ENCODE results near the gene ATP13A3.
"Not testable (repeated sequence)": the region's sequence is repeated elsewhere in the genome, so short reads cannot be mapped to it uniquely, and the experiment has no call there.

ATP13A3 gene

GRCh38 chr3:194484614-194485013 lies 2.2 kb downstream of the ATP13A3 start:
- no peak overlapping the region for H3K4ac ChIP-seq (ENCODE audit: low read depth, low read length)
- H3K56ac ChIP-seq (ENCODE audit: low read length): no peak overlapping the region
- H3K4me3 ChIP-seq (ENCODE audit: low read length): no peak overlapping the region
- no peak overlapping the region for H3K9ac ChIP-seq (ENCODE audit: low read length)
- no peak overlapping the region for H2BK15ac ChIP-seq (replicated peaks; ENCODE audit: low read depth)
- H3K27ac ChIP-seq (ENCODE audit: low read depth, low read length): no peak overlapping the region
- H3K4me2 ChIP-seq (ENCODE audit: low read length): no peak overlapping the region
- peaks cover 7% of the 10 kb centered on the region for H3K4me1 ChIP-seq (ENCODE audit: control insufficient read depth, low read depth, low read length)
- no CpG with 5 or more reads among the region's 12 CpGs for WGBS (ENCODE audit: extremely low coverage, insufficient coverage, low lambda C conversion rate)
- no peak overlapping the region for H3K23ac ChIP-seq (ENCODE audit: low read length)
- H3K27me3 ChIP-seq (ENCODE audit: insufficient read depth, low read length, poor library complexity): no peaks in the 10 kb centered on the region
- DNase-seq: no peak
- H2BK5ac ChIP-seq (ENCODE audit: low read length): no peak overlapping the region
- peaks cover 3% of the 10 kb centered on the region for H3K79me1 ChIP-seq (ENCODE audit: low read length)
- no peak overlapping the region for H2BK120ac ChIP-seq (ENCODE audit: low read depth, low read length)
- no peak overlapping the region for H2AK5ac ChIP-seq (ENCODE audit: low read length)
- peaks cover 47% of the 10 kb centered on the region for H3K79me2 ChIP-seq (ENCODE audit: control insufficient read depth, insufficient read depth, low read length)
- no peak overlapping the region for H4K8ac ChIP-seq (ENCODE audit: low read depth, low read length)
- H3K36me3 ChIP-seq (ENCODE audit: control insufficient read depth, insufficient read depth, low read length): no peaks in the 10 kb centered on the region
- H3K18ac ChIP-seq (ENCODE audit: low read length): no peak overlapping the region
- no peak overlapping the region for H4K5ac ChIP-seq (ENCODE audit: low read length)

GRCh38 chr3:194483850-194484249 lies 3.0 kb downstream of the ATP13A3 start:
- Histone ChIP-seq H3K36me3 (ENCODE audit: control insufficient read depth, insufficient read depth, low read length) (no peaks in the 10 kb centered on the region), H3K27ac (ENCODE audit: low read depth, low read length) (no peak overlapping the region), H2AK5ac (ENCODE audit: low read length) (no peak overlapping the region), H3K56ac (ENCODE audit: low read length) (no peak overlapping the region), H3K27me3 (ENCODE audit: insufficient read depth, low read length, poor library complexity) (no peaks in the 10 kb centered on the region), H2BK5ac (ENCODE audit: low read length) (no peak overlapping the region), H3K79me2 (ENCODE audit: control insufficient read depth, insufficient read depth, low read length) (peaks cover 47% of the 10 kb centered on the region), H3K23ac (ENCODE audit: low read length) (no peak overlapping the region), H3K4me1 (ENCODE audit: control insufficient read depth, low read depth, low read length) (peaks cover 7% of the 10 kb centered on the region), H3K4me3 (ENCODE audit: low read length) (no peak overlapping the region), H3K9ac (ENCODE audit: low read length) (no peak overlapping the region), H2BK15ac (replicated peaks; ENCODE audit: low read depth) (no peak overlapping the region), H3K18ac (ENCODE audit: low read length) (no peak overlapping the region), H4K8ac (ENCODE audit: low read depth, low read length) (no peak overlapping the region), H4K5ac (ENCODE audit: low read length) (no peak overlapping the region), H2BK120ac (ENCODE audit: low read depth, low read length) (no peak overlapping the region), H3K4me2 (ENCODE audit: low read length) (no peak overlapping the region), H3K79me1 (ENCODE audit: low read length) (peaks cover 3% of the 10 kb centered on the region), H3K4ac (ENCODE audit: low read depth, low read length) (no peak overlapping the region)
- no CpG with 5 or more reads among the region's 1 CpG for WGBS (ENCODE audit: extremely low coverage, insufficient coverage, low lambda C conversion rate)
- no peak for DNase-seq

- H3K18ac ChIP-seq (ENCODE audit: low read length); H2BK15ac ChIP-seq (replicated peaks; ENCODE audit: low read depth); H2BK5ac ChIP-seq (ENCODE audit: low read length); H3K4me3 ChIP-seq (ENCODE audit: low read length); H3K23ac ChIP-seq (ENCODE audit: low read length); H3K79me1 ChIP-seq (ENCODE audit: low read length); H3K4ac ChIP-seq (ENCODE audit: low read depth, low read length); H3K4me1 ChIP-seq (ENCODE audit: control insufficient read depth, low read depth, low read length); H3K36me3 ChIP-seq (ENCODE audit: control insufficient read depth, insufficient read depth, low read length); H3K9ac ChIP-seq (ENCODE audit: low read length); H3K56ac ChIP-seq (ENCODE audit: low read length); H4K5ac ChIP-seq (ENCODE audit: low read length); H3K27me3 ChIP-seq (ENCODE audit: insufficient read depth, low read length, poor library complexity); H3K4me2 ChIP-seq (ENCODE audit: low read length); H2BK120ac ChIP-seq (ENCODE audit: low read depth, low read length); H2AK5ac ChIP-seq (ENCODE audit: low read length); H4K8ac ChIP-seq (ENCODE audit: low read depth, low read length); H3K27ac ChIP-seq (ENCODE audit: low read depth, low read length); DNase-seq: not testable (repeated sequence)
- no CpG with 5 or more reads among the region's 13 CpGs for WGBS (ENCODE audit: extremely low coverage, insufficient coverage, low lambda C conversion rate)
- peaks cover 54% of the 10 kb centered on the region for H3K79me2 ChIP-seq (ENCODE audit: control insufficient read depth, insufficient read depth, low read length)
Measured at GRCh38 chr3:194482830-194483229, 4.0 kb downstream of the ATP13A3 start.

GRCh38 chr3:194482196-194482593 lies 4.6 kb downstream of the ATP13A3 start:
- H2BK120ac ChIP-seq (ENCODE audit: low read depth, low read length): no peak overlapping the region
- H3K4ac ChIP-seq (ENCODE audit: low read depth, low read length): no peak overlapping the region
- WGBS (ENCODE audit: extremely low coverage, insufficient coverage, low lambda C conversion rate): no CpG with 5 or more reads among the region's 1 CpG
- no peak overlapping the region for H4K8ac ChIP-seq (ENCODE audit: low read depth, low read length)
- DNase-seq: no peak
- H3K18ac ChIP-seq (ENCODE audit: low read length): no peak overlapping the region
- no peak overlapping the region for H2BK15ac ChIP-seq (replicated peaks; ENCODE audit: low read depth)
- H3K4me3 ChIP-seq (ENCODE audit: low read length): no peak overlapping the region
- no peaks in the 10 kb centered on the region for H3K27me3 ChIP-seq (ENCODE audit: insufficient read depth, low read length, poor library complexity)
- no peak overlapping the region for H3K56ac ChIP-seq (ENCODE audit: low read length)
- H3K9ac ChIP-seq (ENCODE audit: low read length): no peak overlapping the region
- H3K4me1 ChIP-seq (ENCODE audit: control insufficient read depth, low read depth, low read length): peaks cover 6% of the 10 kb centered on the region
- H3K79me1 ChIP-seq (ENCODE audit: low read length): peaks cover 7% of the 10 kb centered on the region
- no peak overlapping the region for H3K4me2 ChIP-seq (ENCODE audit: low read length)
- peaks cover 59% of the 10 kb centered on the region for H3K79me2 ChIP-seq (ENCODE audit: control insufficient read depth, insufficient read depth, low read length)
- H2BK5ac ChIP-seq (ENCODE audit: low read length): no peak overlapping the region
- no peak overlapping the region for H2AK5ac ChIP-seq (ENCODE audit: low read length)
- H3K27ac ChIP-seq (ENCODE audit: low read depth, low read length): no peak overlapping the region
- no peak overlapping the region for H4K5ac ChIP-seq (ENCODE audit: low read length)
- no peaks in the 10 kb centered on the region for H3K36me3 ChIP-seq (ENCODE audit: control insufficient read depth, insufficient read depth, low read length)
- H3K23ac ChIP-seq (ENCODE audit: low read length): no peak overlapping the region

- WGBS (ENCODE audit: extremely low coverage, insufficient coverage, low lambda C conversion rate): no CpG with 5 or more reads among the region's 5 CpGs
- no peak overlapping the region for H2AK5ac ChIP-seq (ENCODE audit: low read length)
- no peak overlapping the region for H2BK15ac ChIP-seq (replicated peaks; ENCODE audit: low read depth)
Measured at GRCh38 chr3:194481525-194482195, 5.1 kb downstream of the ATP13A3 start.

GRCh38 chr3:194481103-194481502 lies 5.7 kb downstream of the ATP13A3 start:
- no peaks in the 10 kb centered on the region for H3K27me3 ChIP-seq (ENCODE audit: insufficient read depth, low read length, poor library complexity)
- H3K27ac ChIP-seq (ENCODE audit: low read depth, low read length): no peak overlapping the region

More at GRCh38 chr3:194481525-194482195, 5.1 kb downstream of the ATP13A3 start:
- Histone ChIP-seq H3K4me3 (ENCODE audit: low read length) (no peak overlapping the region), H3K4me2 (ENCODE audit: low read length) (no peak overlapping the region), H3K4me1 (ENCODE audit: control insufficient read depth, low read depth, low read length) (peaks cover 10% of the 10 kb centered on the region), H3K18ac (ENCODE audit: low read length) (no peak overlapping the region), H3K27ac (ENCODE audit: low read depth, low read length) (no peak overlapping the region), H3K36me3 (ENCODE audit: control insufficient read depth, insufficient read depth, low read length) (no peaks in the 10 kb centered on the region), H4K8ac (ENCODE audit: low read depth, low read length) (no peak overlapping the region), H2BK5ac (ENCODE audit: low read length) (no peak overlapping the region), H3K4ac (ENCODE audit: low read depth, low read length) (no peak overlapping the region), H3K27me3 (ENCODE audit: insufficient read depth, low read length, poor library complexity) (no peaks in the 10 kb centered on the region), H3K79me1 (ENCODE audit: low read length) (peaks cover 12% of the 10 kb centered on the region), H3K23ac (ENCODE audit: low read length) (no peak overlapping the region), H3K56ac (ENCODE audit: low read length) (no peak overlapping the region), H2BK120ac (ENCODE audit: low read depth, low read length) (no peak overlapping the region), H4K5ac (ENCODE audit: low read length) (no peak overlapping the region), H3K79me2 (ENCODE audit: control insufficient read depth, insufficient read depth, low read length) (peaks cover 64% of the 10 kb centered on the region), H3K9ac (ENCODE audit: low read length) (no peak overlapping the region)
- DNase-seq: no peak

More at GRCh38 chr3:194481103-194481502, 5.7 kb downstream of the ATP13A3 start:
- Histone ChIP-seq H2BK5ac (ENCODE audit: low read length) (no peak overlapping the region), H2BK15ac (replicated peaks; ENCODE audit: low read depth) (no peak overlapping the region), H4K8ac (ENCODE audit: low read depth, low read length) (no peak overlapping the region), H3K4me2 (ENCODE audit: low read length) (no peak overlapping the region), H3K4me1 (ENCODE audit: control insufficient read depth, low read depth, low read length) (peaks cover 12% of the 10 kb centered on the region), H3K23ac (ENCODE audit: low read length) (no peak overlapping the region), H3K4me3 (ENCODE audit: low read length) (no peak overlapping the region), H2AK5ac (ENCODE audit: low read length) (no peak overlapping the region), H3K9ac (ENCODE audit: low read length) (no peak overlapping the region), H3K79me1 (ENCODE audit: low read length) (peaks cover 16% of the 10 kb centered on the region), H3K79me2 (ENCODE audit: control insufficient read depth, insufficient read depth, low read length) (peaks cover 67% of the 10 kb centered on the region), H3K56ac (ENCODE audit: low read length) (no peak overlapping the region), H4K5ac (ENCODE audit: low read length) (no peak overlapping the region), H3K36me3 (ENCODE audit: control insufficient read depth, insufficient read depth, low read length) (no peaks in the 10 kb centered on the region), H3K4ac (ENCODE audit: low read depth, low read length) (no peak overlapping the region), H3K18ac (ENCODE audit: low read length) (no peak overlapping the region), H2BK120ac (ENCODE audit: low read depth, low read length) (no peak overlapping the region)
- DNase-seq: no peak

Measured in mesendoderm (in vitro differentiated cells).